Breast epithelium (tissue), 4 donors: Measurements from ENCODE around the gene DNM3. TPM values are rescaled to one million over a fixed set of nuclear protein-coding genes. Genes with fewer than 3 reads are reported as not detected.

Source experiments
- DNase-seq, 2 donors: peaks; one replicate each; pipeline ENCODE4 v3.0.0-alpha.2; 2019; ENCODE audit warnings: low spot score in 2 of 2
- H3K27ac ChIP-seq, 2 donors: fragments of 200-600 bp; sonication (generic) in 1 of 2; one replicate each; pipeline ENCODE4 v1.5.1; 2016 to 2019; ENCODE audit warnings: mild to moderate bottlenecking in 1 of 2
- H3K27me3 ChIP-seq, 2 donors: fragments of 200-600 bp; sonication (generic) in 1 of 2; one replicate each; pipeline versions ENCODE4 v1.5.1 to v1.6.0; 2017 to 2019; ENCODE audit warnings: control low read depth in 1 of 2, mild to moderate bottlenecking in 1 of 2
- H3K36me3 ChIP-seq: fragments of 200-600 bp; one replicate; pipeline ENCODE4 v1.5.1; 2019
- H3K4me1 ChIP-seq, 2 donors: fragments of 200-600 bp; sonication (generic); one replicate each; pipeline ENCODE4 v1.5.1; 2016 to 2019; ENCODE audit warnings: control low read depth in 1 of 2
- H3K4me3 ChIP-seq, 3 donors: fragments of 200-600 bp; sonication (generic); 1 replicate in 2 of 3; 2 replicates in 1 of 3; pipeline ENCODE4 v1.5.1; 2016 to 2019; ENCODE audit warnings: mild to moderate bottlenecking in 3 of 3, moderate library complexity in 2 of 3
- H3K9me3 ChIP-seq, 2 donors: fragments of 200-600 bp; sonication (generic) in 1 of 2; one replicate each; pipeline ENCODE4 v1.5.1; 2016 to 2019; ENCODE audit warnings: control low read depth in 1 of 2
- CTCF ChIP-seq, 3 donors: fragments of 450-650 bp; IDR thresholded peaks; one replicate each; pipeline ENCODE4 v1.5.1; 2016 to 2017; ENCODE audit warnings: antibody characterized with exemption in 3 of 3, mild to moderate bottlenecking in 3 of 3, moderate library complexity in 3 of 3
- POLR2A ChIP-seq: fragments of 450-650 bp; IDR thresholded peaks from one replicate; pipeline ENCODE4 v1.6.1; 2016; ENCODE audit warnings: antibody characterized with exemption, mild to moderate bottlenecking, moderate library complexity
- POLR2AphosphoS5 ChIP-seq, 3 donors: sonication (generic); formaldehyde crosslinking; IDR thresholded peaks; one replicate each; pipeline ENCODE4 v1.6.1; 2017; ENCODE audit warnings: antibody characterized with exemption in 3 of 3
- intact Hi-C: fragments of 100-400 bp; cut with DNase I; formaldehyde crosslinking; loops from one replicate; pipeline ENCODE4 v1.15.1; 2023; ENCODE audit warnings: low total_unique reads
- total RNA-seq, 3 donors: library from RNA; depleted of rRNA; stranded (reverse); fragments of >200 nt; gene quantifications; one replicate each; pipeline ENCODE4 v1.1.0, GENCODE V29; 2016

Gene DNM3
- total RNA-seq, 3 donors from 2014 or later: 5.1 to 7.5 (median 6.6) TPM

GRCh38 chr1:171988243-171988885, 147.1 kb downstream of the DNM3 start:
- TF ChIP-seq POLR2A (no peak), CTCF (IDR thresholded peaks at IDR 0.05) (no peak), POLR2AphosphoS5 (IDR thresholded peaks at IDR 0.05) (no peak)
- DNase-seq: no peak
- H3K27me3 ChIP-seq: no peaks in the 10 kb centered on the region
- H3K27ac ChIP-seq: no peak overlapping the region
- no peaks in the 10 kb centered on the region for H3K36me3 ChIP-seq
- intact Hi-C loops: loop anchor here (5.0 kb wide), 1 partner anchor 186 kb away; no protein-coding TSS in a partner anchor
- no peak overlapping the region for H3K4me3 ChIP-seq
- H3K9me3 ChIP-seq: no peaks in the 10 kb centered on the region
- H3K4me1 ChIP-seq: no peaks in the 10 kb centered on the region

GRCh38 chr1:171990371-171990770, 149.1 kb downstream of the DNM3 start:
- Histone ChIP-seq H3K36me3 (no peaks in the 10 kb centered on the region), H3K4me3 (no peak overlapping the region), H3K9me3 (no peaks in the 10 kb centered on the region), H3K4me1 (no peaks in the 10 kb centered on the region), H3K27ac (no peak overlapping the region), H3K27me3 (no peaks in the 10 kb centered on the region)
- TF ChIP-seq CTCF (IDR thresholded peaks at IDR 0.05): no peak
- intact Hi-C loops: no loop called here
- DNase-seq: no peak

GRCh38 chr1:171994293-171994692, 153.0 kb downstream of the DNM3 start:
- Histone ChIP-seq H3K36me3 (no peaks in the 10 kb centered on the region), H3K4me1 (no peaks in the 10 kb centered on the region), H3K27me3 (no peaks in the 10 kb centered on the region), H3K9me3 (no peaks in the 10 kb centered on the region), H3K27ac (no peak overlapping the region), H3K4me3 (no peak overlapping the region)
- DNase-seq: no peak
- intact Hi-C loops: no loop called here
- TF ChIP-seq POLR2AphosphoS5 (IDR thresholded peaks at IDR 0.05) (no peak), POLR2A (no peak)

GRCh38 chr1:171995573-171995972, 154.3 kb downstream of the DNM3 start:
- intact Hi-C loops: no loop called here
- Histone ChIP-seq H3K36me3 (no peaks in the 10 kb centered on the region), H3K27me3 (no peaks in the 10 kb centered on the region), H3K4me3 (no peak overlapping the region), H3K9me3 (no peaks in the 10 kb centered on the region), H3K4me1 (no peaks in the 10 kb centered on the region), H3K27ac (no peak overlapping the region)
- DNase-seq: no peak
- TF ChIP-seq POLR2AphosphoS5 (IDR thresholded peaks at IDR 0.05) (no peak), CTCF (IDR thresholded peaks at IDR 0.05) (no peak), POLR2A (no peak)

GRCh38 chr1:171997936-171998335, 156.6 kb downstream of the DNM3 start:
- Histone ChIP-seq H3K9me3 (no peaks in the 10 kb centered on the region), H3K36me3 (no peaks in the 10 kb centered on the region), H3K27ac (no peak overlapping the region), H3K4me3 (no peak overlapping the region), H3K4me1 (no peaks in the 10 kb centered on the region), H3K27me3 (no peaks in the 10 kb centered on the region)
- DNase-seq: no peak
- intact Hi-C loops: no loop called here
- TF ChIP-seq POLR2AphosphoS5 (IDR thresholded peaks at IDR 0.05): no peak
- no peak for TF ChIP-seq POLR2A
- TF ChIP-seq CTCF (IDR thresholded peaks at IDR 0.05): no peak

- DNase-seq: no peak
- intact Hi-C loops: no loop called here
- H3K36me3 ChIP-seq: no peaks in the 10 kb centered on the region
- H3K9me3 ChIP-seq: no peaks in the 10 kb centered on the region
- H3K4me1 ChIP-seq: no peaks in the 10 kb centered on the region
- no peak overlapping the region for H3K4me3 ChIP-seq
- H3K27ac ChIP-seq: no peak overlapping the region
- H3K27me3 ChIP-seq: no peaks in the 10 kb centered on the region
- TF ChIP-seq POLR2AphosphoS5 (IDR thresholded peaks at IDR 0.05) (no peak), POLR2A (no peak), CTCF (IDR thresholded peaks at IDR 0.05) (no peak)
Measured at GRCh38 chr1:171998711-171999110, 157.4 kb downstream of the DNM3 start.
